ENCODE measurements around the gene LAMA2. TPM values are rescaled to one million over a fixed set of nuclear protein-coding genes. Genes with fewer than 3 reads are reported as not detected.

Gene LAMA2
- total and polyA plus RNA-seq, 2 of the 8 experiments (the other 6 are each of a cell fraction or from before 2014, with no cell fraction given) = 1.3 to 3.8 TPM

- no peak overlapping the region for H2BK120ac ChIP-seq (replicated peaks; ENCODE audit: low read depth, low read length)
- H2AK5ac ChIP-seq (ENCODE audit: low read depth, low read length) = no peak overlapping the region
- H3K27me3 ChIP-seq (replicated peaks in 1 of 4; ENCODE audit: control insufficient read depth in 3 of 4, extremely low read depth in 1 of 4, insufficient read depth in 3 of 4, low read length in 3 of 4) = no peaks in the 10 kb centered on the region
- H3K18ac ChIP-seq (ENCODE audit: extremely low read depth, low read length) = no peak overlapping the region
- H3K4ac ChIP-seq (replicated peaks; ENCODE audit: insufficient read length, low read depth, low read length) = no peak overlapping the region
- no peak for FAIRE-seq
- H3K23ac ChIP-seq (ENCODE audit: insufficient read length) = no peak overlapping the region
- H2BK15ac ChIP-seq (ENCODE audit: low read length) = no peak overlapping the region
- no peaks in the 10 kb centered on the region for H3K79me1 ChIP-seq (ENCODE audit: low read depth, low read length)
- no peak overlapping the region for H2BK5ac ChIP-seq (ENCODE audit: low read depth, low read length)
- H4K91ac ChIP-seq (replicated peaks; ENCODE audit: insufficient read length, low read length) = no peak overlapping the region
- WGBS, 2 experiments (ENCODE audit: extremely low coverage in 1 of 2, insufficient coverage in 1 of 2, insufficient read length in 1 of 2, insufficient replicate concordance in 2 of 2, low coverage in 1 of 2, low lambda C conversion rate in 2 of 2, missing lambda C conversion rate in 1 of 2) = 74% methylated on average over 1 of the region's 1 CpG; no CpG with 5 or more reads in 1 of the 2 experiments
- no peaks in the 10 kb centered on the region for H3K9me3 ChIP-seq (ENCODE audit: insufficient read depth in 2 of 2, low read depth in 1 of 2, low read length in 1 of 2)
- H3K9ac ChIP-seq (replicated peaks in 1 of 4; ENCODE audit: extremely low read depth in 1 of 4, low read depth in 3 of 4, low read length in 3 of 4) = no peak overlapping the region
- H2AFZ ChIP-seq (ENCODE audit: low read length) = no peak overlapping the region
- H3K14ac ChIP-seq (ENCODE audit: insufficient read length) = no peak overlapping the region
- no peak overlapping the region for H3K56ac ChIP-seq (replicated peaks; ENCODE audit: insufficient read length, low read depth, low read length)
- no peak overlapping the region for H2BK20ac ChIP-seq (ENCODE audit: low read length)
- H3K4me2 ChIP-seq (ENCODE audit: insufficient read depth in 1 of 2, low read depth in 2 of 2, low read length in 2 of 2) = no peak overlapping the region
- H3K23me2 ChIP-seq (ENCODE audit: low read depth, low read length) = no peaks in the 10 kb centered on the region
- no peak overlapping the region for H3K4me3 ChIP-seq (ENCODE audit: extremely low read depth in 1 of 4, insufficient read depth in 2 of 4, low read depth in 3 of 4, low read length in 4 of 4)
- H2BK12ac ChIP-seq (ENCODE audit: low read depth, low read length) = no peak overlapping the region
- H4K5ac ChIP-seq (ENCODE audit: insufficient read length, low read depth, low read length) = no peak overlapping the region
- DNase-seq (ENCODE audit: low read depth in 1 of 2, low spot score in 2 of 2) = no peak
- TF ChIP-seq CEBPB (IDR thresholded peaks at IDR 0.05; ENCODE audit: low read depth, low read length) (no peak), E2F6 (IDR thresholded peaks at IDR 0.05) (no peak), TEAD4 (IDR thresholded peaks at IDR 0.05; ENCODE audit: low read depth, low read length) (no peak), RBBP5 (IDR thresholded peaks at IDR 0.05; ENCODE audit: borderline replicate concordance, low read depth, low read length) (no peak), POU5F1 (IDR thresholded peaks at IDR 0.05; ENCODE audit: low read depth, low read length) (no peak)
- no peaks in the 10 kb centered on the region for H3K79me2 ChIP-seq (ENCODE audit: control insufficient read depth in 1 of 2, insufficient read depth in 2 of 2, low read length in 2 of 2)
- H4K20me1 ChIP-seq (replicated peaks in 1 of 2; ENCODE audit: control insufficient read depth in 1 of 2, insufficient read depth in 2 of 2, low read length in 2 of 2) = no peaks in the 10 kb centered on the region
- ChIA-PET POLR2A (ENCODE audit: partially characterized antibody) (no interaction called here), CTCF (ENCODE audit: partially characterized antibody) (no interaction called here)
- H4K8ac ChIP-seq (ENCODE audit: extremely low read depth, insufficient read depth, low read length) = no peak overlapping the region
- no peaks in the 10 kb centered on the region for H3K36me3 ChIP-seq (ENCODE audit: control insufficient read depth in 2 of 4, insufficient read depth in 4 of 4, low read length in 3 of 4)
- H3K4me1 ChIP-seq (replicated peaks in 1 of 4; ENCODE audit: control insufficient read depth in 3 of 4, insufficient read depth in 4 of 4, low read length in 3 of 4) = peaks cover 0 to 5% (median 1%) of the 10 kb centered on the region in 4 experiments; a peak in 2 of 7 replicates
- no peak overlapping the region for H3K27ac ChIP-seq (ENCODE audit: low read depth, low read length)
These were observed 81.4 kb downstream of the LAMA2 start for GRCh38 chr6:128964233-128964755.
